Suprapubic skin (tissue), 4 donors: ENCODE measurements around the gene CIB4. TPM values are rescaled to one million over a fixed set of nuclear protein-coding genes. Genes with fewer than 3 reads are reported as not detected.
"Not testable (repeated sequence)": the region's sequence is repeated elsewhere in the genome, so short reads cannot be mapped to it uniquely, and the experiment has no call there.

ENCODE experiments used
- DNase-seq, 2 donors: peaks; one replicate each; pipeline ENCODE4 v3.0.0-alpha.2; 2019; ENCODE audit warnings: low spot score in 2 of 2
- H3K27ac ChIP-seq: fragments of 200-600 bp; sonication (generic); one replicate; pipeline ENCODE4 v1.5.1; 2019
- H3K27me3 ChIP-seq: fragments of 200-600 bp; sonication (generic); one replicate; pipeline ENCODE4 v1.5.1; 2019
- H3K36me3 ChIP-seq: fragments of 200-600 bp; sonication (generic); one replicate; pipeline ENCODE4 v1.5.1; 2019
- H3K4me1 ChIP-seq: fragments of 200-600 bp; sonication (generic); one replicate; pipeline ENCODE4 v1.5.1; 2019
- H3K4me3 ChIP-seq: fragments of 200-600 bp; sonication (generic); one replicate; pipeline ENCODE4 v1.5.1; 2019; ENCODE audit warnings: mild to moderate bottlenecking
- H3K9me3 ChIP-seq: fragments of 200-600 bp; sonication (generic); one replicate; pipeline ENCODE4 v1.5.1; 2019
- EP300 ChIP-seq: sonication (generic); formaldehyde crosslinking; IDR thresholded peaks from one replicate; pipeline ENCODE4 v1.6.1; 2017; ENCODE audit warnings: antibody characterized with exemption
- POLR2A ChIP-seq, 2 donors: fragments of 450-650 bp; IDR thresholded peaks; one replicate each; pipeline ENCODE4 v1.6.1; 2017; ENCODE audit warnings: antibody characterized with exemption in 2 of 2, mild to moderate bottlenecking in 2 of 2, moderate library complexity in 2 of 2
- POLR2AphosphoS5 ChIP-seq, 3 donors: sonication (generic); formaldehyde crosslinking; IDR thresholded peaks; one replicate each; pipeline ENCODE4 v1.6.1; 2017; ENCODE audit warnings: antibody characterized with exemption in 3 of 3
- WGBS: methylation state at CpG from one replicate; pipeline ENCODE4 v1.1.5; 2018; 5-methylcytosine and 5-hydroxymethylcytosine counted together
- total RNA-seq, 4 donors: library from RNA; depleted of rRNA; stranded (reverse); fragments of >200 nt; gene quantifications; one replicate each; pipeline ENCODE4 v1.1.0, GENCODE V29; 2016
- TF ChIP-seq, protein P1 (sequence below), 2 donors: fragments of 200-600 bp in 1 of 2; fragments of 450-650 bp in 1 of 2; sonication (generic) in 1 of 2; IDR thresholded peaks; one replicate each; pipeline ENCODE4 v1.5.1; 2016 to 2019; ENCODE audit warnings: antibody characterized with exemption in 2 of 2, mild to moderate bottlenecking in 1 of 2, moderate library complexity in 1 of 2

Gene CIB4
- total RNA-seq, 4 donors from 2014 or later: not detected

DNA sequence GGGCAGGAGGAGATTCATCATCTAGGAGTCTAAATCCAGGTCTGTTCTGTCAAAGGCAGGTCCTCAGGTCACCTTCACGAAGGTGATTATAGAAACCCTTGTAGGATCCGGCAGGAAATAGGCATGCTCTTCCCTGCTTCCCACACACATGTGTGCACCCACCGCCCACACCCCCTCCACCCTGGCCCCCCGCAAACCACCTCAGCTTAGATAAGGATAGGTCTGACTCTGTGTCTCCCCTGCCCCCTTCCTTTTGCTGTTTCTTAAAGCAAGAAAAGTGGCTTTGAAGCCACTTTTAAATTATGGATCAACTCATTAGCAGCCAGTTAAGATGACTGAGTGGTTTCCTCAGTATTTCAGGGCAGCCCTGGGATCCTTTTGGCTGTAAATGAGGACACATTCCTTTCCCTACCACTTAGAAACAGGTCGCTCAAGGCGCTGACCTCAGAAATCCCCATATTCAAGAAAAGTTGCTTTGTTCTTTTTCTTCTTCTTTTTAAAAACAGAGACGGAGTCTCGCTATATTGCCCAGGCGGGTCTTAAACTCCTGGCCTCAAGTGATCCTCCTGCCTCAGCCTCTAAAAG is 14.5 kb upstream of the CIB4 start:
- H3K27ac ChIP-seq: no peak overlapping the region
- TF ChIP-seq POLR2A (IDR thresholded peaks at IDR 0.05) (no peak), POLR2AphosphoS5 (IDR thresholded peaks at IDR 0.05) (no peak), EP300 (no peak)
- TF ChIP-seq, protein P1, sequence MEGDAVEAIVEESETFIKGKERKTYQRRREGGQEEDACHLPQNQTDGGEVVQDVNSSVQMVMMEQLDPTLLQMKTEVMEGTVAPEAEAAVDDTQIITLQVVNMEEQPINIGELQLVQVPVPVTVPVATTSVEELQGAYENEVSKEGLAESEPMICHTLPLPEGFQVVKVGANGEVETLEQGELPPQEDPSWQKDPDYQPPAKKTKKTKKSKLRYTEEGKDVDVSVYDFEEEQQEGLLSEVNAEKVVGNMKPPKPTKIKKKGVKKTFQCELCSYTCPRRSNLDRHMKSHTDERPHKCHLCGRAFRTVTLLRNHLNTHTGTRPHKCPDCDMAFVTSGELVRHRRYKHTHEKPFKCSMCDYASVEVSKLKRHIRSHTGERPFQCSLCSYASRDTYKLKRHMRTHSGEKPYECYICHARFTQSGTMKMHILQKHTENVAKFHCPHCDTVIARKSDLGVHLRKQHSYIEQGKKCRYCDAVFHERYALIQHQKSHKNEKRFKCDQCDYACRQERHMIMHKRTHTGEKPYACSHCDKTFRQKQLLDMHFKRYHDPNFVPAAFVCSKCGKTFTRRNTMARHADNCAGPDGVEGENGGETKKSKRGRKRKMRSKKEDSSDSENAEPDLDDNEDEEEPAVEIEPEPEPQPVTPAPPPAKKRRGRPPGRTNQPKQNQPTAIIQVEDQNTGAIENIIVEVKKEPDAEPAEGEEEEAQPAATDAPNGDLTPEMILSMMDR (IDR thresholded peaks at IDR 0.05): no peak
- peaks cover 5% of the 10 kb centered on the region for H3K4me1 ChIP-seq
- no peaks in the 10 kb centered on the region for H3K9me3 ChIP-seq
- peak in 1 of 2 donors; percentile 24 for DNase-seq
- no peaks in the 10 kb centered on the region for H3K27me3 ChIP-seq
- no peak overlapping the region for H3K4me3 ChIP-seq
- no peaks in the 10 kb centered on the region for H3K36me3 ChIP-seq
- 87% methylated on average over 9 of the region's 9 CpGs for WGBS

DNA sequence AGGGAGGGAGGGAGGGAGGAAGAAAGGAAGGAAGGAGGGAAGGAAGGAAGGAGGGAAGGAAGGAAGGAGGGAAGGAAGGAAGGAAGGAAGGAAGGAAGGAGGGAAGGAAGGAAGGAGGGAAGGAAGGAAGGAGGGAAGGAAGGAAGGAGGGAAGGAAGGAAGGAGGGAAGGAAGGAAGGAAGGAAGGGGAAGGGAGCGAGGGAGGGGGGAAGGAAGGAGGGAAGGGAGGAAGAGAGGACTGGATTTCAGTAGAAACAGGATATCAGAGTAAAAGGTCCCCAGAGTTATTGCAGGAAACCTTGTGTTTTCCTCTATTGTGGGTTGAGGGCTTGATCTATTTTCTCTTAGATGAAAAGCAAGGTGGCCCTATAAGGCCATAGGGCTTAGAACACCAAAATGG is 14.0 kb upstream of the CIB4 start:
- no CpG with 5 or more reads among the region's 1 CpG for WGBS
- H3K4me3 ChIP-seq, H3K4me1 ChIP-seq, H3K9me3 ChIP-seq, H3K27ac ChIP-seq, H3K27me3 ChIP-seq, H3K36me3 ChIP-seq: not testable (repeated sequence)
- peak in 1 of 2 donors; percentile 1 for DNase-seq

DNA sequence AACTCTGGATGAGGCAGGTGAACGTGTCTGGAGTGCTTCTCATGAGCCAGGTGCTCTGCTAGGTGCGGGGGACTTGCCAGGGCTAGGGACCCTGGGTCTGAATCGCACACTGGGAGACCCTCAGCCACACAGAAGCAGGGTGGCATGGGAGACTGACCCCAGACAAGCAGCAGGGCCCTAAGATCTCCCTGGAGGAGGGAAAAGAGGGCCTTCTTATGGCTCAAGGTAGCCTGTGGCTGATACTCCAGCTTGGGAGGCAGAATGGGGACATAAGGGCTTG is 12.8 kb upstream of the CIB4 start:
- WGBS: 83% methylated on average over 2 of the region's 3 CpGs
- no peaks in the 10 kb centered on the region for H3K36me3 ChIP-seq
- no peak overlapping the region for H3K4me3 ChIP-seq
- no peaks in the 10 kb centered on the region for H3K27me3 ChIP-seq
- H3K27ac ChIP-seq: no peak overlapping the region
- DNase-seq: peak in 1 of 2 donors; percentile 31
- peaks cover 5% of the 10 kb centered on the region for H3K4me1 ChIP-seq
- H3K9me3 ChIP-seq: no peaks in the 10 kb centered on the region
- TF ChIP-seq EP300 (no peak), POLR2A (IDR thresholded peaks at IDR 0.05) (no peak), POLR2AphosphoS5 (IDR thresholded peaks at IDR 0.05) (no peak)
- TF ChIP-seq, protein P1 (IDR thresholded peaks at IDR 0.05): no peak

DNA sequence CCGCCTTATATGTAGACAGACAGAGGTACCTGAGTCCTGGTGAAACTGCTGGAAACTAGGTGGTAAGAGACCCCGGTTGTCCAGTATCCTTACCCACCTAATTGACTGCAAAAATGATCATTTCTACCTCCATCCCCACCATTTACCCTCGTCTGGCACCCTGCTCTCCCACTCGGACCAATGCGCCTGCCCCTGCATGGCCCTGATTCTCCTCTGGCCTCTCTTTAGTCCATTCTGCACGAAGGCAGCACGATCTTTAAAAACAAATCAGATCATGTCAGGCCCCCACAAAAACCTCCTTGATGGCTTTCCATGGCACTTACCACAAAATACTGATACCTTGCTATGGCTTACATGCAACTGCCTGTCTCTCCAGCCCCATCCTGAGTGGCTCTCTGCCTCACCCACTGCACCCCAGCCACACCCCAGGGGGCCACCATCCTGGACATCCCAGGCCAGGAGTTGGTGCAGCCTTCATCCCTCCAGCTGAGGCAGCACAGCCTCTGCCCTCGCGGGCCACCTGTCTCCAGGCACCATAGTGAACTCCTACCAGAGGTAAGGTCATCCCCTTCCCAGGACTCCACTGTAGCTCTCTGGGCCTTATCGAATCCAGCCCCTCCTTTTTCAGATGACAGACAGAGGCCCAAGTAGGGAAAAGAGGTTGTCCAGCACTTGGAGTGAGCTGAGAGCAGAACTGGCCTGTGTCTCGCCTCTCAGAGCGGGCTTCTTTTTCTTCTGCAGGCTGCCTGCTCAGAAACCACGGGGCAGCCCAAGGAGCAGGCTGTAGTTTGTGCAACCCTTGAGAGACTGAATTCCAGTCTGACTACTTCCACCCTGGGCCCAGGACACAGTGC is 12.3 kb upstream of the CIB4 start:
- TF ChIP-seq POLR2A (IDR thresholded peaks at IDR 0.05) (no peak), EP300 (no peak), POLR2AphosphoS5 (IDR thresholded peaks at IDR 0.05) (no peak)
- TF ChIP-seq, protein P1 (IDR thresholded peaks at IDR 0.05): no peak
- H3K27me3 ChIP-seq: no peaks in the 10 kb centered on the region
- H3K36me3 ChIP-seq: no peaks in the 10 kb centered on the region
- H3K27ac ChIP-seq: peak overlapping the region; percentile 40
- no peak overlapping the region for H3K4me3 ChIP-seq
- peak in 1 of 2 donors; percentile 41 for DNase-seq
- H3K9me3 ChIP-seq: no peaks in the 10 kb centered on the region
- peaks cover 5% of the 10 kb centered on the region for H3K4me1 ChIP-seq
- 87% methylated on average over 13 of the region's 13 CpGs for WGBS

DNA sequence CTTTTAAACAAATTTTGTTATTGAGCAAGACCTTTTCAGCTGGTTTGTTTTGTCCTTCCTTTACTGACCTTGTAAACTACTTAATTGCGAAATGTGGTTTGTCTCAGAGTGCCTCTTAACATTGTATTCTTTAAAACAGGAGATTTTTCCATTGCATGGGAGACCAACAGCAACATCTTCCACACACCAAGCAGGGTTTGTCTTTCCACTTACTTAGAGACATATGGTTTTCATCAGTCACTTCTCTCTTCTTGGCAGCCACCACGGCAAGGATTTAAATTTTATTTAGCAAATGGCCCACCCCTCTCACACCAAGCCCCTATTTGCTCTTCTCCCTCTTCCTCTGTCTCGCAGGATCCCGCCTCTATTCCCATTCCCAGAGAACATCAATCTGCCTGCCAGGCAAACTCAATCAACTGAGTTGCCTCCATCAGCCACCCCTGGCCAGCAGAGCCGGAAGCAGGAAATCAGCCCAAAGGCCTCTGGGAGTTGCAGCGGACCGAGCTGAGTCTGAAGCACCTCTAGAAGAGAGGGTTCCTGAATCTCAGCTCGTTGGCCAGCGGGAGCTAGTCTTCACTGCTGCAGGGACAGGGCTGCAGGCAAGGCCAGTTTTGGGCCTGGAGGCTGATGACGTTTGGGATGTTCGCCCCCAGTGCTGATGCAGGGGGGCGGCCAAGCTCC is 11.3 kb upstream of the CIB4 start:
- peak in 1 of 2 donors; percentile 67 for DNase-seq
- peak overlapping the region; percentile 40 for H3K27ac ChIP-seq
- H3K9me3 ChIP-seq: no peaks in the 10 kb centered on the region
- H3K4me3 ChIP-seq: no peak overlapping the region
- no peaks in the 10 kb centered on the region for H3K36me3 ChIP-seq
- no peak for TF ChIP-seq POLR2AphosphoS5 (IDR thresholded peaks at IDR 0.05)
- no peaks in the 10 kb centered on the region for H3K27me3 ChIP-seq
- 62% methylated on average over 7 of the region's 12 CpGs for WGBS
- peaks cover 5% of the 10 kb centered on the region for H3K4me1 ChIP-seq

DNA sequence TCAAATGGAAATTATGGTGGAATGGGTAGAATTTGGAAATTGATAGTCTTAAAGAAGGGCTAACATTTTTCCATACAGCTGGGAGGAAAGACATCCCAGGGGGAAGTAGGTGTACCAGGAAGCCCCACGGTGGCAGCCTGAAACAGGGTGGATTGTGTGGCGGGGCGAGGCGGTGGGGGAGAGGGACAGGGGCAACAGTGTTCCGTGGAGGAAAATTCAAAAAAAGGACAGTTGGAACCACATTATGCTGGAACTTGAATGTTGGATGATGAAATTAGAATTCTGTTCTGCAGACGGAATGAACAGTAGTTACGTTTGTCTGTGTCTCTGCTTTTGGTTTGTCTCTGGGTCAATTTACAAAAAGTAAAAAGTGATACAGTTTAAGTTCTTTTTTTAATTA is 10.6 kb upstream of the CIB4 start:
- Histone ChIP-seq H3K36me3 (no peaks in the 10 kb centered on the region), H3K27me3 (peaks cover 7% of the 10 kb centered on the region), H3K4me3 (no peak overlapping the region), H3K27ac (peak overlapping the region; percentile 11), H3K4me1 (peaks cover 5% of the 10 kb centered on the region), H3K9me3 (no peaks in the 10 kb centered on the region)
- DNase-seq: peak in 1 of 2 donors; percentile 55
- TF ChIP-seq POLR2AphosphoS5 (IDR thresholded peaks at IDR 0.05) (no peak), EP300 (no peak), POLR2A (IDR thresholded peaks at IDR 0.05) (no peak)
- TF ChIP-seq, protein P1 (IDR thresholded peaks at IDR 0.05): no peak
- 67% methylated on average over 7 of the region's 7 CpGs for WGBS
